CMK (cell line): ENCODE measurements around the gene MLKL.
A peak's percentile ranks its signal among the peaks of the same experiment; 100 is the strongest.

Source experiments
- DNase-seq: peaks from one replicate; pipeline ENCODE4 v3.0.0-alpha.2; 2010; ENCODE audit warnings: low read depth

MLKL gene

GRCh38 chr16:74700438-74701225 lies at the start of gene MLKL:
TSS of gene MLKL (minus strand) at chr16:74700862. CDS start at chr16:74695757, 5,105 bp downstream.
- peak; percentile 54 for DNase-seq

GRCh38 chr16:74749291-74750055 lies 48.8 kb upstream of the MLKL start:
- DNase-seq: no peak

GRCh38 chr16:74748616-74749026 lies 48.0 kb upstream of the MLKL start:
- DNase-seq: no peak

- no peak for DNase-seq
Measured at GRCh38 chr16:74747716-74748615, 47.3 kb upstream of the MLKL start.

GRCh38 chr16:74745926-74746325 lies 45.3 kb upstream of the MLKL start:
- DNase-seq: no peak

- no peak for DNase-seq
Measured at GRCh38 chr16:74745109-74745615, 44.5 kb upstream of the MLKL start.

GRCh38 chr16:74744566-74744965 lies 43.9 kb upstream of the MLKL start:
- DNase-seq: no peak

- no peak for DNase-seq
Measured at GRCh38 chr16:74743668-74744299, 43.1 kb upstream of the MLKL start.

- no peak for DNase-seq
Measured at GRCh38 chr16:74743045-74743667, 42.5 kb upstream of the MLKL start.

- no peak for DNase-seq
Measured at GRCh38 chr16:74742051-74742481, 41.4 kb upstream of the MLKL start.

- no peak for DNase-seq
Measured at GRCh38 chr16:74740795-74741304, 40.2 kb upstream of the MLKL start.

- DNase-seq: no peak
Measured at GRCh38 chr16:74739275-74739674, 38.6 kb upstream of the MLKL start.

- no peak for DNase-seq
Measured at GRCh38 chr16:74738816-74739215, 38.2 kb upstream of the MLKL start.

GRCh38 chr16:74738113-74738541 lies 37.5 kb upstream of the MLKL start:
- no peak for DNase-seq

- no peak for DNase-seq
Measured at GRCh38 chr16:74737521-74737920, 36.9 kb upstream of the MLKL start.

- DNase-seq: no peak
Measured at GRCh38 chr16:74736531-74737157, 36.0 kb upstream of the MLKL start.

- DNase-seq: no peak
Measured at GRCh38 chr16:74735554-74735953, 34.9 kb upstream of the MLKL start.

- no peak for DNase-seq
Measured at GRCh38 chr16:74735162-74735452, 34.4 kb upstream of the MLKL start.

GRCh38 chr16:74734361-74735161 lies 33.9 kb upstream of the MLKL start:
- no peak for DNase-seq
